BLaER1 treated with 17β-estradiol and CSF1 and Interleukin-3, amounts not matched to agents 10 nM and 100 nM (cell line): ENCODE data around the gene FOXN1.

Experiments
- H3K27ac ChIP-seq, 11 experiments: shearing (Covaris generic); formaldehyde crosslinking; 2 replicates each; pipeline ENCODE4 v1.8.1; 2022
- H3K27me3 ChIP-seq, 11 experiments: shearing (Covaris generic); formaldehyde crosslinking; 2 replicates each; pipeline ENCODE4 v1.8.1; 2022
- H3K36me3 ChIP-seq, 11 experiments: shearing (Covaris generic); formaldehyde crosslinking; 2 replicates each; pipeline ENCODE4 v1.8.1; 2022
- H3K4me1 ChIP-seq, 10 experiments: shearing (Covaris generic); formaldehyde crosslinking; 2 replicates each; pipeline ENCODE4 v1.8.1; 2022
- H3K4me2 ChIP-seq, 11 experiments: shearing (Covaris generic); formaldehyde crosslinking; 2 replicates each; pipeline ENCODE4 v1.8.1; 2022
- H3K4me3 ChIP-seq, 10 experiments: shearing (Covaris generic); formaldehyde crosslinking; 2 replicates each; pipeline ENCODE4 v1.8.1; 2022
- H3K9ac ChIP-seq, 11 experiments: shearing (Covaris generic); formaldehyde crosslinking; 2 replicates each; pipeline ENCODE4 v1.8.1; 2022
- H3K9me3 ChIP-seq, 11 experiments: shearing (Covaris generic); formaldehyde crosslinking; replicated peaks in 1 of 11; 2 replicates each; pipeline ENCODE4 v1.8.1; 2022
- H4K20me1 ChIP-seq, 11 experiments: shearing (Covaris generic); formaldehyde crosslinking; 2 replicates each; pipeline ENCODE4 v1.8.1; 2022
- Cebpa-rat ChIP-seq, 11 experiments: shearing (Covaris generic); IDR thresholded peaks; 2 replicates each; pipeline ENCODE4 v1.8.1; 2022

Gene FOXN1

DNA sequence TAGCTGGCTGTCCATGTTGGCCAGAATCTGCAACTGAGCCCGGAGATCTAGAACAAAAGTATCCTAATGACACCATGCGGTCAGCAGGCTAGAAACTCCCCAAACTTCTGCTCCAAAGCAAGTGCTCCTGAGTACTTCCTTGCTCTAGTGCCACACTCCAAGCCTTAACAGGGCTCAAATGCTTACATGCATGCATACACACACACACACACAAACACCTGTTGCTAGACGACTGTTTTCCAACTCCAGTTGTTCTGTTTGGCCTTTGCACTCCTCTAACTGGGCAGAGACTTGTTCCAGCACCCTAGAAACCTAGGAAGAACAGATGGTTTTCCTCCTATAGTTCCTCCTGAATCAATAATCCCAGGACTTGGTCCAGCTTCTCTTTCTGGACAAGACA, 78.3 kb downstream of the FOXN1 start:
- no peaks in the 10 kb centered on the region for H3K27me3 ChIP-seq
- no peak overlapping the region for H3K27ac ChIP-seq
- H3K9me3 ChIP-seq, result no peaks in the 10 kb centered on the region
- H3K4me2 ChIP-seq, result no peak overlapping the region
- peaks cover 61 to 99% (median 97%) of the 10 kb centered on the region in 11 experiments for H3K36me3 ChIP-seq
- peaks cover 0 to 51% (median 9%) of the 10 kb centered on the region in 11 experiments; a peak in 10 of 22 replicates for H4K20me1 ChIP-seq
- no peak for TF ChIP-seq Cebpa-rat (IDR thresholded peaks at IDR 0.05)
- H3K4me1 ChIP-seq, result no peaks in the 10 kb centered on the region
- H3K9ac ChIP-seq, result no peak overlapping the region
- no peak overlapping the region for H3K4me3 ChIP-seq

DNA sequence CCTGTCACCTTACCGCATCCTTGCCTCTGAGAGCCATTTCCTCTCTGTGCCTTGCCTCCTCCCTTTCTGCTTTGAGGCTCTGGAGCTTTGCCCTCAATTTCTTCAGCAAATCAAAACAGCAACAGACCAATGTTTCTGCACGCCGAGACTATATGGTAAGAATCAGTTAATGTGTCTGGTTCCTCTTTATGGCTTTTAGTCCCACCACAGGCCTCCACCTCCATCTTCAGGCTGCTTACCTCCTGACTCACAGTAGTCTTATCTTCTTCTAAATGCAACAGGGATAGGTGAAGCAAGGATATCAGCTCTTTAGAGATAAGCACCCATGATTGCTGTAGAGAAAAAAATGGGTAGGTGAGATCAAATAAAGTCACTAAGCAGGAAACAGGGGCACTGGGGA, 79.7 kb downstream of the FOXN1 start:
- H3K27ac ChIP-seq, result no peak overlapping the region
- no peak overlapping the region for H3K4me3 ChIP-seq
- no peak overlapping the region for H3K4me2 ChIP-seq
- no peaks in the 10 kb centered on the region for H3K4me1 ChIP-seq
- no peaks in the 10 kb centered on the region for H3K27me3 ChIP-seq
- H3K9ac ChIP-seq, result no peak overlapping the region
- TF ChIP-seq Cebpa-rat (IDR thresholded peaks at IDR 0.05), result no peak
- H3K36me3 ChIP-seq, result peaks cover 57 to 99% (median 97%) of the 10 kb centered on the region in 11 experiments
- H4K20me1 ChIP-seq, result peaks cover 0 to 51% (median 10%) of the 10 kb centered on the region in 11 experiments; a peak in 10 of 22 replicates
- H3K9me3 ChIP-seq, result no peaks in the 10 kb centered on the region
